ENCODE results near the gene TMOD3.

GRCh38 chr15:51884041-51884440 is 54.6 kb downstream of the TMOD3 start:
- no peak for TF ChIP-seq GATA3 (IDR thresholded peaks at IDR 0.05; ENCODE audit: low read depth, low read length)
- no peak for TF ChIP-seq GATA2 (IDR thresholded peaks at IDR 0.05; ENCODE audit: low read depth, low read length)

All from SH-SY5Y (cell line).